CD14-positive monocyte (primary cell): ENCODE results near the gene SUSD4. TPM values are rescaled to one million over a fixed set of nuclear protein-coding genes. Genes with fewer than 3 reads are reported as not detected.

Experiments
- DNase-seq, 3 donors: peaks; one replicate each; pipeline ENCODE4 v3.0.0-alpha.2; 2011 to 2022
- H2AFZ ChIP-seq: 2 replicates; pipeline ENCODE4 v1.6.0; 2012; ENCODE audit warnings: mild to moderate bottlenecking, low read depth, low read length, inconsistent platforms; ENCODE audit not compliant: insufficient read depth, poor library complexity, severe bottlenecking
- H3K27ac ChIP-seq, 2 donors: 1 replicate in 1 of 2; 2 replicates in 1 of 2; pipeline ENCODE4 v1.5.1; 2012 to 2013; ENCODE audit warnings: low read length in 2 of 2, control low read depth in 1 of 2, inconsistent platforms in 1 of 2, low read depth in 1 of 2, mild to moderate bottlenecking in 1 of 2
- H3K27me3 ChIP-seq, 2 donors: one replicate each; pipeline versions ENCODE4 v1.6.0 to v1.6.1; 2011 to 2013; ENCODE audit warnings: low read length in 2 of 2; ENCODE audit not compliant: control insufficient read depth in 2 of 2, insufficient read depth in 2 of 2
- H3K36me3 ChIP-seq, 2 donors: replicated peaks in 1 of 2; 1 replicate in 1 of 2; 2 replicates in 1 of 2; pipeline versions ENCODE4 v1.5.1 to v1.6.1; 2012 to 2013; ENCODE audit warnings: low read length in 2 of 2, control low read depth in 1 of 2, inconsistent platforms in 1 of 2, mild to moderate bottlenecking in 1 of 2; ENCODE audit not compliant: insufficient read depth in 2 of 2, control insufficient read depth in 1 of 2
- H3K4me1 ChIP-seq, 2 donors: 1 replicate in 1 of 2; 2 replicates in 1 of 2; pipeline versions ENCODE4 v1.5.1 to v1.6.1; 2012 to 2013; ENCODE audit warnings: low read length in 2 of 2, control low read depth in 1 of 2, inconsistent platforms in 1 of 2, mild to moderate bottlenecking in 1 of 2, moderate library complexity in 1 of 2; ENCODE audit not compliant: insufficient read depth in 2 of 2, control insufficient read depth in 1 of 2
- H3K4me2 ChIP-seq: replicated peaks from 2 replicates; pipeline ENCODE3; 2012; ENCODE audit warnings: low read length, moderate library complexity, mild to moderate bottlenecking; ENCODE audit not compliant: poor library complexity, severe bottlenecking; ENCODE audit errors: extremely low read depth
- H3K4me3 ChIP-seq, 3 experiments: fragments of 200-600 bp in 1 of 3; sonication (generic) in 1 of 3; replicated peaks in 1 of 3; 1 replicate in 2 of 3; 2 replicates in 1 of 3; pipeline ENCODE4 v1.5.1; 2011 to 2013; ENCODE audit warnings: low read length in 3 of 3, mild to moderate bottlenecking in 3 of 3, control low read depth in 2 of 3, low read depth in 2 of 3, inconsistent platforms in 1 of 3, moderate library complexity in 1 of 3
- H3K79me2 ChIP-seq: 2 replicates; pipeline ENCODE4 v1.6.0; 2012; ENCODE audit warnings: mild to moderate bottlenecking, control low read depth, inconsistent platforms, low read length, moderate library complexity; ENCODE audit not compliant: insufficient read depth
- H3K9ac ChIP-seq: 2 replicates; pipeline ENCODE4 v1.6.0; 2017; ENCODE audit warnings: low read length, mild to moderate bottlenecking; ENCODE audit not compliant: insufficient read depth, poor library complexity, severe bottlenecking
- H3K9me3 ChIP-seq, 2 donors: replicated peaks in 1 of 2; 1 replicate in 1 of 2; 2 replicates in 1 of 2; pipeline versions ENCODE4 v1.5.1 to v1.6.1; 2012 to 2013; ENCODE audit warnings: low read length in 2 of 2, control low read depth in 1 of 2; ENCODE audit not compliant: control insufficient read depth in 1 of 2, insufficient read depth in 1 of 2
- H4K20me1 ChIP-seq: 2 replicates; pipeline ENCODE4 v1.6.0; 2012; ENCODE audit warnings: mild to moderate bottlenecking, low read length, control low read depth, moderate library complexity; ENCODE audit not compliant: insufficient read depth
- H3K27ac Mint-ChIP-seq, 7 donors: one replicate each; pipeline ENCODE4 v1.8.0; 2020; ENCODE audit warnings: mild to moderate bottlenecking in 7 of 7, mixed read lengths in 7 of 7, moderate library complexity in 6 of 7, inconsistent platforms in 2 of 7
- H3K27me3 Mint-ChIP-seq, 3 donors: one replicate each; pipeline ENCODE4 v1.8.0; 2021 to 2022; ENCODE audit warnings: low read depth in 3 of 3, mild to moderate bottlenecking in 3 of 3, mixed read lengths in 3 of 3, moderate library complexity in 3 of 3, inconsistent platforms in 1 of 3
- H3K36me3 Mint-ChIP-seq, 2 donors: one replicate each; pipeline ENCODE4 v1.8.0; 2020; ENCODE audit warnings: mixed read lengths in 2 of 2, inconsistent platforms in 1 of 2, mild to moderate bottlenecking in 1 of 2
- H3K4me1 Mint-ChIP-seq: one replicate; pipeline ENCODE4 v1.8.0; 2020; ENCODE audit warnings: mild to moderate bottlenecking, mixed read lengths
- H3K4me3 Mint-ChIP-seq, 2 donors: one replicate each; pipeline ENCODE4 v1.8.0; 2020; ENCODE audit warnings: mild to moderate bottlenecking in 2 of 2, mixed read lengths in 2 of 2, moderate library complexity in 1 of 2
- H3K9me3 Mint-ChIP-seq, 7 donors: one replicate each; pipeline ENCODE4 v1.8.0; 2020 to 2022; ENCODE audit warnings: mixed read lengths in 7 of 7, mild to moderate bottlenecking in 6 of 7, moderate library complexity in 6 of 7, inconsistent platforms in 2 of 7
- CTCF ChIP-seq: fragments of 200-600 bp; IDR thresholded peaks from one replicate; pipeline ENCODE4 v1.8.0; 2022; ENCODE audit warnings: antibody characterized with exemption, mild to moderate bottlenecking
- WGBS: methylation state at CpG from one replicate; pipeline ENCODE4 v1.1.5; 2013; ENCODE audit warnings: missing lambda C conversion rate; ENCODE audit not compliant: insufficient coverage; 5-methylcytosine and 5-hydroxymethylcytosine counted together
- intact Hi-C, 2 donors: fragments of 100-400 bp; cut with micrococcal nuclease; formaldehyde crosslinking; loops; one replicate each; pipeline versions ENCODE4 v1.15.0 to v1.15.1; 2023
- polyA plus RNA-seq, 3 donors: library from polyadenylated mRNA; depleted of rRNA in 1 of 3; unstranded in 2 of 3; stranded (reverse) in 1 of 3; fragments of 300-500 nt in 2 of 3; fragments of >200 nt in 1 of 3; fragmentation: Illumina TruSeq in 2 of 3; gene quantifications; 1 replicate in 2 of 3; 2 replicates in 1 of 3; pipeline ENCODE4 v1.2.3, GENCODE V29; 2012 to 2021

Gene SUSD4
- polyA plus RNA-seq, 3 donors = 0.34 to 0.92 (median 0.50) TPM

DNA sequence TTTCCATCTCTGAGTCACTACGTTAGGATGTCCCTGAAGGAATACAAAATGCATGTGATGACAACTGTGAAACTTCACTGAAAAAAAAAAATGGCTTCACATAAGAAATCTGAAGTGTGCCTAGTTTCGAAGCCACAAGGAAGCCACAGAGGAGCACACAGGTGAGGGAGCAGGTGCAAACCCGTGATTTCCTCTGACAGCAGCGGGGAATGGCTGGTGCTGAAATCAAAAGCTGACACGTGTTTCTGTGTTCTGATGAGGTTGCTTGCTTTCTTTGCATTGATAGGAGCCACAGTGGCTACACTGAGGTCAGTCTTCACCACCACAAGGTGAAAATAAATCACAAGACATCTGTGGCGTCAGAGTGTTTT lies 115.2 kb downstream of the SUSD4 start:
- Histone ChIP-seq H3K36me3 (no peaks in the 10 kb centered on the region), H3K4me1 (peaks cover 17 to 18% of the 10 kb centered on the region in 2 donors), H3K4me2 (no peak overlapping the region), H4K20me1 (no peaks in the 10 kb centered on the region), H3K9me3 (no peaks in the 10 kb centered on the region), H3K9ac (no peak overlapping the region), H3K79me2 (no peaks in the 10 kb centered on the region), H3K4me3 (no peak overlapping the region), H3K27me3 (no peaks in the 10 kb centered on the region), H3K27ac (no peak overlapping the region), H2AFZ (no peak overlapping the region)
- Mint-ChIP-seq H3K4me1 (peaks cover 31% of the 10 kb centered on the region), H3K4me3 (no peak overlapping the region), H3K27ac (no peak overlapping the region), H3K9me3 (no peaks in the 10 kb centered on the region), H3K27me3 (peaks cover 0 to 9% (median 8%) of the 10 kb centered on the region in 3 donors), H3K36me3 (no peaks in the 10 kb centered on the region)
- no peak for TF ChIP-seq CTCF
- 98% methylated on average over 4 of the region's 6 CpGs for WGBS
- intact Hi-C loops = loop anchor here in 1 of 2 donors (10.0 kb wide), 1 partner anchor 114 kb away; no protein-coding TSS in a partner anchor
- no peak for DNase-seq

GRCh38 chr1:223248001-223248769 lies 115.8 kb downstream of the SUSD4 start:
- Mint-ChIP-seq H3K27ac (no peak overlapping the region), H3K4me3 (no peak overlapping the region), H3K4me1 (peaks cover 31% of the 10 kb centered on the region), H3K27me3 (peaks cover 0 to 8% (median 8%) of the 10 kb centered on the region in 3 donors), H3K36me3 (no peaks in the 10 kb centered on the region), H3K9me3 (no peaks in the 10 kb centered on the region)
- H3K4me1 ChIP-seq = peaks cover 17 to 18% of the 10 kb centered on the region in 2 donors
- H3K36me3 ChIP-seq = no peaks in the 10 kb centered on the region
- no peak overlapping the region for H3K9ac ChIP-seq
- DNase-seq = no peak
- H3K9me3 ChIP-seq = no peaks in the 10 kb centered on the region
- TF ChIP-seq CTCF = no peak
- H3K4me3 ChIP-seq = no peak overlapping the region
- no peaks in the 10 kb centered on the region for H4K20me1 ChIP-seq
- intact Hi-C loops = loop anchor here in 1 of 2 donors (10.0 kb wide), 1 partner anchor 113 kb away; no protein-coding TSS in a partner anchor
- no peak overlapping the region for H2AFZ ChIP-seq
- H3K27ac ChIP-seq = no peak overlapping the region
- 86% methylated on average over 3 of the region's 6 CpGs for WGBS
- no peaks in the 10 kb centered on the region for H3K27me3 ChIP-seq
- H3K79me2 ChIP-seq = no peaks in the 10 kb centered on the region
- no peak overlapping the region for H3K4me2 ChIP-seq
